GM21367 (cell line): ENCODE measurements around the gene PROKR2.

Source experiments
- ATAC-seq: cut with Tn5 transposase; IDR thresholded peaks from one replicate; pipeline ENCODE4 v1.9.1; 2021; ENCODE audit not compliant: unreplicated experiment

The PROKR2 gene

GRCh38 chr20:5316188-5317158, at the start of gene PROKR2:
PROKR2 (minus strand) TSS chr20:5316954; CDS start chr20:5314369, 2,585 bp downstream.
- ATAC-seq, result no peak

GRCh38 chr20:5364997-5365597, 48.3 kb upstream of the PROKR2 start:
- no peak for ATAC-seq

- ATAC-seq, result no peak
These were observed 47.5 kb upstream of the PROKR2 start for GRCh38 chr20:5364136-5364821.

GRCh38 chr20:5362771-5363170, 46.0 kb upstream of the PROKR2 start:
- ATAC-seq, result no peak

GRCh38 chr20:5361176-5361575, 44.4 kb upstream of the PROKR2 start:
- ATAC-seq, result no peak

- no peak for ATAC-seq
These were observed 41.2 kb upstream of the PROKR2 start for GRCh38 chr20:5357946-5358345.

DNA sequence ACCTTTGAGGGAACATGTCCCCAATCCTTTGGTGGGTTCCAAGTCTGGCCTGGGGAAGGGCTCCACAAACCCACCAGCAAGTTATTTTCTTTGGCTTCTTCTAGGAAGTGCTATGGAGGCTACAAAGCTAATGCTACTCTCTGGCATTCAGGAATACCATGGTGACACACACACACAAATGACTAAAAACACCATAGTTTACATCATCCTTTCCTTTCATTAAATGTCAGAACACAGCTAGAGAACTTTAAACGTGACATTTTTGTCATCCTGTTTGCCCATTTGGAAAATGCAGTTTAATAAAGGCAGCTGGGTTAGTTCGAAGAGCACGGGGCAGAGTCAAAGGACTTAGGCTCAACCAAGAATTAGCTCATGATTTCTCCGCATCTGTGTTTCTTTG, 40.2 kb upstream of the PROKR2 start:
- no peak for ATAC-seq

GRCh38 chr20:5354901-5355300, 38.1 kb upstream of the PROKR2 start:
- ATAC-seq, result no peak

- no peak for ATAC-seq
These were observed 37.1 kb upstream of the PROKR2 start for GRCh38 chr20:5353624-5354496.

GRCh38 chr20:5349448-5349847, 32.7 kb upstream of the PROKR2 start:
- ATAC-seq, result no peak

GRCh38 chr20:5342021-5342420, 25.3 kb upstream of the PROKR2 start:
- ATAC-seq, result no peak

GRCh38 chr20:5331340-5331739, 14.6 kb upstream of the PROKR2 start:
- no peak for ATAC-seq

GRCh38 chr20:5328268-5328667, 11.5 kb upstream of the PROKR2 start:
- ATAC-seq, result no peak

GRCh38 chr20:5327356-5327755, 10.6 kb upstream of the PROKR2 start:
- ATAC-seq, result no peak

DNA sequence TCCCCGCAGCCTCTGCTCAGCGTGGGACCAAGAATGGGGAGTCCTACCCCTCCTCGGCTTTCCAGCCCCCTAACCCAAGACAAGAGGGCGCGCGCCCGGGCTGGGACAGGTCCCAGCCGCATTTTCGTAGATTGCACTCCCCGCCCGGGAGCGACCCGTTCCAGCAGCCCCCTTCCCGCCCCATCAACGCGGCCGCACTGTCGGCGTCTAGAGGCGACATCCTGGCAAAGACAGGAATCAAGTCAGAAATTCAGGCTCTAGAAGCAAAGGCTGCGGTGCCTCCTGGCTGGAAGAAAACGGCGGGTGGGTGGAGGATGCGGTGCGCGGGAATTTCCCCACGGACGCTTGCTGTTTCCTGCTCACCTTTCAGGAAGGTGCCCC, 957 bp downstream of the PROKR2 start:
- ATAC-seq, result no peak

DNA sequence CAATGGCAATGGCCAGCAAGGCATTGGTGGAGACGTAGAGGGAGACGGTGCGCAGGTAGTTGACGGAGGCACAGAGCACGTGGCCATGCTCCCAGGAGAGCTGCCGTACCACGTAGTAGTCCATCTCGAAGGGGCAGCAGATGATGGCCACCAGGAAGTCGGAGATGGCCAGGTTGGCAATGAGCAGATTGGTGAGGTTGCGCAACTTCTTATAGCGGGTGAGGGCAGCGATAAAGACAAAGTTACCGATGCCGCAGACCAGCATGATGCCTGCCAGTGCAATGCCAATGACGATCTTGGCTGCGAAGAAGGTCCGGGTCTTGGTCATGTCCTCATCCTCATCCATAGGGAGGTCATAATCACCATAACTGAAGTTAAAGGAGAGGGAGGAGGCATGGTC, 2.8 kb downstream of the PROKR2 start:
- no peak for ATAC-seq

DNA sequence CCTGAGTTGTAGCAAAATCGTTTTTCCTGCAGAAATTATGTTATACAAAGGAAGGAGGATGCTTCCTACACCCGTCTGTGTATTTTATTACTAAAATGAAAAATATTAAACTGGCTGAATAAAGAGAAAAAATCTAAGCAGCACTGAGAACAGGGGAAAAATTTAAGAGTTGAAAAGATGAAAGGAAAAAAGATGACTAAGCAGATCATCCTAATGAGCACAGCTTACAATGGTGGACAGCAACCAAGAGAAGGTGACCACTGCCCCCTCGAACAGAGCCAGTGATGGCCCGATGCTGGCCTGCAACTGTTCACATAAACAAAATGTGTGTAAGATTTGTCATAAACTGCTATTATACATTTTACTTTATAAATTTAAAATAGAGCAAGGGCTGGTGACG, 4.2 kb downstream of the PROKR2 start:
- no peak for ATAC-seq

DNA sequence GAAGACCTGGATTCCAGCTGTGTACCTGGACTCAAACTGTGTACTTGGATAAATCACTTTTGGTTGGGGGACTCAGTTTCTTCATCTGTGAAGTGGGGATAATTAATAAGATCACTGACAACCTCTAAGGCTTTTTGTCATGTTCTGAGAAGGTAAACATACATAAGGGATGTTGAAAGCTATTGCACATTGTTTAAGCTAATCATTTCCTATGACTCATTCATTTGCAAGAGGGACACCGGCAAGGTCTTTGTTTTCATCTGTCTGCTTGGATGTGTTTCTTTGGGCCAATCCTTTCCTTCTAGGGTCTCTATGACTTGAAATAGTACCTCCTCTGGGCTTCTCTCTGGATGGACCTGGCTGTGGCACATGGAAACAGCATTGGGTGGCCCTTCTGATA, 6.8 kb downstream of the PROKR2 start:
- no peak for ATAC-seq

- no peak for ATAC-seq
These were observed 17.9 kb downstream of the PROKR2 start for GRCh38 chr20:5298811-5299210.

GRCh38 chr20:5297280-5298004, 19.3 kb downstream of the PROKR2 start:
- ATAC-seq, result no peak
